ENCODE data around the gene SYNJ1. TPM values are rescaled to one million over a fixed set of nuclear protein-coding genes. Genes with fewer than 3 reads are reported as not detected.

SYNJ1 gene
- total and polyA plus RNA-seq, 2 of the 4 experiments (the other 2 are of a cell fraction), result 3.6 to 4.6 TPM

GRCh38 chr21:32604464-32604863 lies 123.3 kb downstream of the SYNJ1 start:
- H3K27me3 ChIP-seq (ENCODE audit: control insufficient read depth, insufficient read depth, low read length), result no peaks in the 10 kb centered on the region
- H4K20me1 ChIP-seq (ENCODE audit: insufficient read depth, low read length), result no peaks in the 10 kb centered on the region
- H4K91ac ChIP-seq (ENCODE audit: insufficient read depth, low read depth, low read length), result no peak overlapping the region
- H3K9me3 ChIP-seq (ENCODE audit: control insufficient read depth, insufficient read depth, low read length), result no peaks in the 10 kb centered on the region
- H3K23ac ChIP-seq (ENCODE audit: low read depth, low read length), result no peak overlapping the region
- in situ Hi-C loops (cut with MboI; ENCODE audit: low sequenced_read_pairs) (loop anchor here (5.0 kb wide), 1 partner anchor 202 kb away; no protein-coding TSS in a partner anchor), dilution Hi-C loops (cut with HindIII; ENCODE audit: low sequenced_read_pairs, unreplicated experiment) (no loop called here), intact Hi-C loops (cut with micrococcal nuclease) (no loop called here)
- no peaks in the 10 kb centered on the region for H3K4me1 ChIP-seq (ENCODE audit: control insufficient read depth, insufficient read depth, low read length)
- H2BK20ac ChIP-seq (ENCODE audit: low read depth, low read length), result no peak overlapping the region
- H4K8ac ChIP-seq (ENCODE audit: low read depth in 2 of 2, low read length in 2 of 2), result no peak overlapping the region
- no peak overlapping the region for H4K5ac ChIP-seq (ENCODE audit: low read depth, low read length)
- CTCF ChIA-PET, result no interaction called here
- no peak overlapping the region for H3K27ac ChIP-seq (ENCODE audit: insufficient read depth, low read length)
- H2AFZ ChIP-seq (replicated peaks; ENCODE audit: low read length, poor library complexity), result no peak overlapping the region
- H3K4ac ChIP-seq (ENCODE audit: low read depth, low read length), result no peak overlapping the region
- no peak for TF ChIP-seq POLR2A (IDR thresholded peaks at IDR 0.05; ENCODE audit: low read depth, low read length)
- no peak for TF ChIP-seq SMC3 (IDR thresholded peaks at IDR 0.05; ENCODE audit: low read depth, low read length)
- no peak for TF ChIP-seq ELK1 (IDR thresholded peaks at IDR 0.05; ENCODE audit: borderline replicate concordance, low read depth, low read length)
- TF ChIP-seq CEBPB (IDR thresholded peaks at IDR 0.05; ENCODE audit: low read depth, low read length), result no peak
- no peak for TF ChIP-seq MAZ (IDR thresholded peaks at IDR 0.05; ENCODE audit: borderline replicate concordance, low read depth, low read length)
- TF ChIP-seq USF2 (IDR thresholded peaks at IDR 0.05; ENCODE audit: low read depth, low read length), result no peak
- H2AK5ac ChIP-seq (ENCODE audit: low read depth, low read length), result no peak overlapping the region
- no peak overlapping the region for H3K4me2 ChIP-seq (ENCODE audit: low read depth, low read length)
- H3K56ac ChIP-seq (ENCODE audit: extremely low read depth, insufficient read depth, low read length), result no peak overlapping the region
- no peak overlapping the region for H2BK5ac ChIP-seq (ENCODE audit: low read depth, low read length, poor library complexity, severe bottlenecking)
- H2BK120ac ChIP-seq (ENCODE audit: low read depth, low read length), result no peak overlapping the region
- no TSS peak for BruUV-seq (replicated peaks)
- ATAC-seq (ENCODE audit: low read depth) (no peak), DNase-seq (no peak)
- no peaks in the 10 kb centered on the region for H3K9me1 ChIP-seq (ENCODE audit: insufficient read depth, low read length)
- H3K4me3 ChIP-seq (ENCODE audit: insufficient read depth, low read depth, low read length), result no peak overlapping the region
- peaks cover 46% of the 10 kb centered on the region for H3K36me3 ChIP-seq (ENCODE audit: control insufficient read depth, insufficient read depth, low read length)
- H3K14ac ChIP-seq (replicated peaks; ENCODE audit: low read depth, low read length), result no peak overlapping the region
- POLR2A ChIA-PET (ENCODE audit: unreplicated experiment), result interaction anchor here (0.5 kb wide), 1 partner anchor 79 kb away, joined by 3 read pairs; no protein-coding TSS in a partner anchor
- no peak overlapping the region for H2BK15ac ChIP-seq (ENCODE audit: low read depth, low read length)
- H3K9ac ChIP-seq (ENCODE audit: low read depth, low read length), result no peak overlapping the region
- no peak overlapping the region for H3K18ac ChIP-seq (ENCODE audit: low read depth, low read length)
- 73% methylated on average over 3 of the region's 8 CpGs; no CpG with 5 or more reads in 1 of the 2 experiments for WGBS, 2 experiments (ENCODE audit: extremely low coverage in 2 of 2, insufficient read length in 1 of 2)
- H2AK9ac ChIP-seq (replicated peaks; ENCODE audit: low read depth, low read length, poor library complexity), result no peak overlapping the region
- H3K79me1 ChIP-seq (ENCODE audit: low read depth in 1 of 2, low read length in 2 of 2), result peaks cover 4 to 6% of the 10 kb centered on the region in 2 experiments; a peak in 3 of 4 replicates
